GM12801 (cell line): ENCODE results near the gene CFAP45.

ENCODE experiments used
- TF ChIP-seq, protein P1 (sequence below): IDR thresholded peaks from one replicate; pipeline ENCODE4 v1.5.1; 2011; ENCODE audit warnings: control low read depth; ENCODE audit not compliant: insufficient read length; ENCODE audit errors: extremely low read depth

The CFAP45 gene

GRCh38 chr1:159934136-159935039 is 34.4 kb upstream of the CFAP45 start:
- TF ChIP-seq, protein P1, sequence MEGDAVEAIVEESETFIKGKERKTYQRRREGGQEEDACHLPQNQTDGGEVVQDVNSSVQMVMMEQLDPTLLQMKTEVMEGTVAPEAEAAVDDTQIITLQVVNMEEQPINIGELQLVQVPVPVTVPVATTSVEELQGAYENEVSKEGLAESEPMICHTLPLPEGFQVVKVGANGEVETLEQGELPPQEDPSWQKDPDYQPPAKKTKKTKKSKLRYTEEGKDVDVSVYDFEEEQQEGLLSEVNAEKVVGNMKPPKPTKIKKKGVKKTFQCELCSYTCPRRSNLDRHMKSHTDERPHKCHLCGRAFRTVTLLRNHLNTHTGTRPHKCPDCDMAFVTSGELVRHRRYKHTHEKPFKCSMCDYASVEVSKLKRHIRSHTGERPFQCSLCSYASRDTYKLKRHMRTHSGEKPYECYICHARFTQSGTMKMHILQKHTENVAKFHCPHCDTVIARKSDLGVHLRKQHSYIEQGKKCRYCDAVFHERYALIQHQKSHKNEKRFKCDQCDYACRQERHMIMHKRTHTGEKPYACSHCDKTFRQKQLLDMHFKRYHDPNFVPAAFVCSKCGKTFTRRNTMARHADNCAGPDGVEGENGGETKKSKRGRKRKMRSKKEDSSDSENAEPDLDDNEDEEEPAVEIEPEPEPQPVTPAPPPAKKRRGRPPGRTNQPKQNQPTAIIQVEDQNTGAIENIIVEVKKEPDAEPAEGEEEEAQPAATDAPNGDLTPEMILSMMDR, result no peak

DNA sequence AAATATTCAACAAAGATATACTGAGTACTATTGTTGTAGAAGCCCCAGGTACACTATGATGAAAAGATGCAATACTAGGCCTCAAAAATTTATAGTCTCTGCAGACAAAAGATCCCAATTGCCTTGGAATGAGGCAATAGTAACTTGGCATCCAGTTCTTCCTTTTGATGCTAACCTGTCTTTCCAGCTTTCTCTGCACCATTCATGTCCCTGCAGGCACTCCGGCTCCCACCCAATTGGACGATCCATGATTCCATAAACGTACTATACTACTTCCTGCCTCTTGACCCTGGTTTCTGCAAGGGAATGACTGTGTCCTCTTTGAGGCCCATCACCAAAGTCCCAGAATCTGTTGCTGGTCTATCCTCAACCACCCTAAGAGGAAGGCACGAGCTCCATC is 33.4 kb upstream of the CFAP45 start:
- TF ChIP-seq, protein P1, result no peak

DNA sequence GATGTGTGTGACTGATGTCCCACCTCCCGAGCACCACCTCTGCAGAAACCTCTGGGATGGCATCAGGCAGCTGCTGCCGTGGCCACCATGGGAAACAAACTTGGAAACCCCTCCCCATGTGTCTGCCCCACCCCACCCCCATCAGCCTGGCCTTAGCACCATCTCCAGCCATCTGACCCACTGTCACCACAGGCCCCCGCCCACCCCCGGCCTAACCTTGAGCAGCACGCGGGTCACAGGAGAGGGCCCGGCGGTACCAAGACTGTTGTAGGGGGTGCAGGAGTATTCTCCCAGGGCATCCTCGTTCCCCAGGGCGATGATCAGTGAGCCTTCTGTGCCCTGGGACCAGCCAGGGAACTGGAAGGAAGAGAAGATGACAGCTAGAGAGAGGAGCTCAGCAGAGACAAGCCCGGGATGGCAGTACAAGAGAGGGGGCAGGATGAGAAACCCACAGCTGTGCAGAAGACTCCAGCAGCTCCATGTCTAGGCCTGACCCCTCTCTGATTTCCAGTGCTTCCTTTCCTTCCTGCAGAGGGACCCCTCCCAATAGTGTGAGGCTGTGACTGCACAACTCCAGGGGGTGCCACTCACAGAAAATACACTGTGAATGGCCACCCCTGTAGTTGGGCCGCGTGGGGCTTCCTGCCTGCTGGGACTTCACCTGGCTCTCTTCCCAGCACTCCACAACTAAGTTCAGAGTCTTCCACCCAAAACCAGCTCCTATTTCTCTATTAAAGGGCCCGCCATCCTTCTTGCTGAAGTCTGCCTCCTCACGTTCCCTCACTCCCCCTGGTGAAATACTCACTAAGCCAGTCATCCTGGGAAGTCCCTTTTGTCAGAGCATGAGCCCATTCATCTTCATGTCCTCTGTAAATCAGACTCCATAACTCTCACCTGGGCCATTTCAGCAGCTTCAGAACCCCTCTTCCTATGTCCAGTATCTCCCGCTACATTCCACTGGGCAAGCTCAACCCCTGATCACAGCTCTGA is 32.6 kb upstream of the CFAP45 start:
- TF ChIP-seq, protein P1, result no peak

- TF ChIP-seq, protein P1, result no peak
Observed at GRCh38 chr1:159931795-159932173, 31.8 kb upstream of the CFAP45 start.

DNA sequence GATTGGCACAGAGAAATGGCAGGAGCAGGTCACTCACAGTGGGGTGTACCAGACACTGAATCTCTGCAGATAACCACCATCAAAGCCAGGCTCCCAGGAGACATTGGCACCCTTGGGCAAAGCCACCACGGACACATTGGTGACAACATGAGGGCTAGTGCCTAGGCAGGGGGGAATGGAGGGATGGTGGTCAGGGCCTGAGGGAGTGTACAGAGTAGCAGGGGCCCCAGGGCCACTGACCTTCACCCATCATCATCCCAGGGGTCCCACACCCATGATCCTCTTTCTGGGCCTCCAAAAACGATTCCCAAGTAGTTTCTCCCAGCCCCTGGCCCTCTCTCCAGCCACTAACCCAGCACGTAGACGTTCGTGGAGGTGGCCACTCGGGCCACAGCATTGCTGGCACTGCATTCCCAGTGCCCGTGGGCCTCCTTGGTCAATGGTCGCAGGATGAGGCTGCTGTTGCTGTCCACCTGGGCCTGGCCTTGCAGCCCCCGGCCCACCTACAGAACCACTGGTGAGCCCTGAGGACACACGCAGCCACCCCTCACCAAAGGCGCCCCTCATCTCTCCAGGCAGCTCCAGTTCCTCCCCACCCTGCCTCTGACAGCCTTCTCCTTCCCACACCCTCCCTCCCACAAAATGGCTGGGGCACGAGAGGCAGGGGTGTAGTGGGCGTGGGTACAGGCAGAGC is 31.3 kb upstream of the CFAP45 start:
- TF ChIP-seq, protein P1, result no peak

DNA sequence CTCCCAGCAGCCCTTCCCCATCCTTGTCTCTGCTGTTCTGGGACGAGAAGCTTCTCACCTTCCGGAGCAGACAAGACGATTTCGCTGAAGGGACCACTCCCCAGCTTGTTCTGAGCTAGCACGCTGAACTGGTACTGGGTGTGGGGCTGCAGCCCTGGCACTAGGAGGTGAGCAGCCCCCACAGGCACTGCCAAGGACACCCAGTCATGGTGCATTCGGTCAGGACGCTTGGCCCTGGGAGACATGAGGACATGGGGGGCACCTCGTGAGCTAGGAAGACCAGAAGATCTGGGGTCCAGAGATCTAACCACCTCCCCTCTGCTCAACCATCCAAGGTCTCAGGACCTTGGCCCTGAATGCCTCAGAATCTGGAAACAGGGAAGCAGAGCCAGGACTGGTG is 30.7 kb upstream of the CFAP45 start:
- TF ChIP-seq, protein P1, result no peak
